Mesenchymal stem cell (in vitro differentiated cells and primary cell): Measurements from ENCODE around the gene PLEKHG7.

ENCODE experiments used
- DNase-seq: peaks from one replicate; pipeline ENCODE4 v3.0.0-alpha.2; 2013
- H2AFZ ChIP-seq: one replicate; pipeline ENCODE4 v1.6.1; 2013; ENCODE audit warnings: low read depth, mild to moderate bottlenecking, control low read depth, inconsistent platforms, low read length, moderate library complexity
- H2AK5ac ChIP-seq: 2 replicates; pipeline ENCODE4 v1.6.1; 2013; ENCODE audit warnings: low read length, moderate library complexity, mild to moderate bottlenecking, inconsistent platforms; ENCODE audit not compliant: severe bottlenecking
- H2BK120ac ChIP-seq: one replicate; pipeline ENCODE4 v1.6.1; 2013; ENCODE audit warnings: low read depth, mild to moderate bottlenecking, inconsistent platforms, low read length, moderate library complexity
- H2BK12ac ChIP-seq, 2 experiments: one replicate each; pipeline ENCODE4 v1.6.1; 2013; ENCODE audit warnings: inconsistent platforms in 2 of 2, low read length in 2 of 2, mild to moderate bottlenecking in 2 of 2, moderate library complexity in 2 of 2, control low read depth in 1 of 2
- H2BK15ac ChIP-seq: one replicate; pipeline ENCODE4 v1.6.1; 2013; ENCODE audit warnings: mild to moderate bottlenecking, low read depth, inconsistent platforms; ENCODE audit not compliant: poor library complexity, severe bottlenecking
- H2BK5ac ChIP-seq: 2 replicates; pipeline ENCODE4 v1.6.1; 2013; ENCODE audit warnings: low read depth, mild to moderate bottlenecking, low read length, control low read depth, inconsistent platforms; ENCODE audit not compliant: poor library complexity, severe bottlenecking
- H3K14ac ChIP-seq, 2 experiments: one replicate each; pipeline ENCODE4 v1.6.1; 2013; ENCODE audit warnings: inconsistent platforms in 2 of 2, low read length in 2 of 2, control low read depth in 1 of 2, mild to moderate bottlenecking in 1 of 2, moderate library complexity in 1 of 2
- H3K18ac ChIP-seq, 2 experiments: one replicate each; pipeline ENCODE4 v1.6.1; 2013; ENCODE audit warnings: inconsistent platforms in 2 of 2, low read length in 2 of 2, control low read depth in 1 of 2, low read depth in 1 of 2, mild to moderate bottlenecking in 1 of 2
- H3K23ac ChIP-seq, 2 experiments: one replicate each; pipeline ENCODE4 v1.6.1; 2013; ENCODE audit warnings: inconsistent platforms in 2 of 2, low read length in 2 of 2, mild to moderate bottlenecking in 2 of 2, moderate library complexity in 2 of 2, control low read depth in 1 of 2
- H3K27ac ChIP-seq: 2 replicates; pipeline ENCODE4 v1.5.1; 2013; ENCODE audit warnings: mild to moderate bottlenecking, moderate library complexity, low read length, control low read depth, inconsistent platforms; ENCODE audit not compliant: poor library complexity, severe bottlenecking
- H3K27me3 ChIP-seq, 2 experiments: 2 replicates each; pipeline versions ENCODE4 v1.6.1 to v1.7.0; 2013; ENCODE audit warnings: low read length in 2 of 2, mild to moderate bottlenecking in 2 of 2, moderate library complexity in 2 of 2, control low read depth in 1 of 2, inconsistent platforms in 1 of 2; ENCODE audit not compliant: control insufficient read depth in 1 of 2, insufficient read depth in 1 of 2
- H3K36me3 ChIP-seq, 2 experiments: 2 replicates each; pipeline versions ENCODE4 v1.6.1 to v1.7.0; 2013; ENCODE audit warnings: low read length in 2 of 2, control low read depth in 1 of 2, inconsistent platforms in 1 of 2, low read depth in 1 of 2, mild to moderate bottlenecking in 1 of 2; ENCODE audit not compliant: insufficient read depth in 2 of 2, control insufficient read depth in 1 of 2
- H3K4ac ChIP-seq, 2 experiments: one replicate each; pipeline ENCODE4 v1.6.1; 2013; ENCODE audit warnings: inconsistent platforms in 2 of 2, low read length in 2 of 2, mild to moderate bottlenecking in 2 of 2, moderate library complexity in 2 of 2, control low read depth in 1 of 2, low read depth in 1 of 2
- H3K4me1 ChIP-seq: 2 replicates; pipeline ENCODE4 v1.6.1; 2013; ENCODE audit warnings: low read depth, low read length, control low read depth; ENCODE audit not compliant: control insufficient read depth, insufficient read depth
- H3K4me2 ChIP-seq: 2 replicates; pipeline ENCODE4 v1.6.1; 2013; ENCODE audit warnings: low read length, mild to moderate bottlenecking, inconsistent platforms; ENCODE audit not compliant: poor library complexity, severe bottlenecking
- H3K4me3 ChIP-seq, 2 experiments: 2 replicates each; pipeline versions ENCODE4 v1.5.1 to v1.7.0; 2013; ENCODE audit warnings: low read length in 2 of 2, mild to moderate bottlenecking in 2 of 2, control low read depth in 1 of 2, low read depth in 1 of 2; ENCODE audit not compliant: insufficient read depth in 1 of 2
- H3K79me1 ChIP-seq: replicated peaks from 2 replicates; pipeline ENCODE4 v1.6.1; 2013; ENCODE audit warnings: mild to moderate bottlenecking, control low read depth, low read length, inconsistent platforms; ENCODE audit not compliant: poor library complexity, severe bottlenecking
- H3K9ac ChIP-seq: 2 replicates; pipeline ENCODE4 v1.7.0; 2013; ENCODE audit warnings: mild to moderate bottlenecking, low read length, moderate library complexity
- H3K9me3 ChIP-seq: 2 replicates; pipeline ENCODE4 v1.7.0; 2013; ENCODE audit warnings: mild to moderate bottlenecking, low read length; ENCODE audit not compliant: control insufficient read depth
- H4K8ac ChIP-seq: one replicate; pipeline ENCODE4 v1.6.1; 2013; ENCODE audit warnings: inconsistent platforms, mild to moderate bottlenecking, low read length, moderate library complexity
- H4K91ac ChIP-seq: one replicate; pipeline ENCODE4 v1.6.1; 2013; ENCODE audit warnings: mild to moderate bottlenecking, low read length, inconsistent platforms
- WGBS: methylation state at CpG from one replicate; pipeline ENCODE4 v1.1.7; 2013; ENCODE audit warnings: mixed read lengths; 5-methylcytosine and 5-hydroxymethylcytosine counted together

PLEKHG7 gene

DNA sequence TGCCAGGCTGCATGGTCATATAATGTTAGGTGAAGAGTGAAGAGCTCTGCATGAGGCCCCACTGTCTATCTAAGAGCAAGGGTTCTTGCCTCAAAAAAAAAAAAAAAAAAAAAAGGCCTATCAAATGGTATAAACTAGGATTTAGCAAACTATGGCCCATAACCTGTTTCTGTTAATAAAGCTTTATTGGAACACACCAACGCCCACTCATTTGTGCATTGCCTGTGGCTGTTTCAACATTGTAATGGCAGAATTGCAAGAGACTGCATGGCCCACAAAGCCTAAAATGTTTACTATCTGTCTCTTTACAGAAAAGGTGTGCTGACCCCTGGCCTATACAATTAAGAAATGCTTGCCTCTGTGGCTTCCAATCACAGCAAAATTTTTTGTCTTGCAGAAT is 12.8 kb downstream of the PLEKHG7 start:
- H2BK12ac ChIP-seq = no peak overlapping the region
- no peak overlapping the region for H3K18ac ChIP-seq
- no peak overlapping the region for H3K9ac ChIP-seq
- 87% methylated on average over 1 of the region's 1 CpG for WGBS
- H3K36me3 ChIP-seq = no peaks in the 10 kb centered on the region
- no peaks in the 10 kb centered on the region for H3K27me3 ChIP-seq
- H3K79me1 ChIP-seq = no peaks in the 10 kb centered on the region
- H3K9me3 ChIP-seq = peaks cover 9% of the 10 kb centered on the region
- H3K27ac ChIP-seq = no peak overlapping the region
- no peak overlapping the region for H3K4me3 ChIP-seq
- no peak overlapping the region for H2BK120ac ChIP-seq
- H2BK5ac ChIP-seq = no peak overlapping the region
- no peak overlapping the region for H3K23ac ChIP-seq
- H2AK5ac ChIP-seq = no peak overlapping the region
- DNase-seq = no peak
- H4K91ac ChIP-seq = no peak overlapping the region
- H3K14ac ChIP-seq = no peak overlapping the region
- H3K4me1 ChIP-seq = no peaks in the 10 kb centered on the region
- H2BK15ac ChIP-seq = no peak overlapping the region
- H2AFZ ChIP-seq = no peak overlapping the region
- no peak overlapping the region for H3K4ac ChIP-seq
- no peak overlapping the region for H4K8ac ChIP-seq
- no peak overlapping the region for H3K4me2 ChIP-seq

DNA sequence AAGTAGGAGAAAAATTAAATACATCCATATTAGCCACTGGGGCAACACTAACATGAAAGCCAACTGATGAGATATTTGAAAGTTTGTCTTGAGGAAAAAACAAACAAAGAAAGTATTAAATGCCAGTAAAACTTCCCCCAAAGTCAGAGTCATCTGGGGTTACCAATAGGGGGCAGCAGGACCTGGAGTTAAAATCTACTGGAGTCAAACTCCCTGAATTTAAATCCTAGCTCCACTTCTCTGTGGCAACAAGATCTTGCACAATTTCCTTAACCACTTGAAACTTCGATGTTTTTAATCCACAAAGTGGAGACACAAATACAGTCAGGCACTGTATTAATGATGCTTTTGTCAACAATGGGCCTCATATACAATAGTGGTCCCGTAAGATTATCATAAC is 14.4 kb downstream of the PLEKHG7 start:
- H3K79me1 ChIP-seq = no peaks in the 10 kb centered on the region
- H3K9ac ChIP-seq = peak overlapping the region; percentile 33
- peaks cover 9% of the 10 kb centered on the region for H3K9me3 ChIP-seq
- H3K4ac ChIP-seq = no peak overlapping the region
- H3K27me3 ChIP-seq = no peaks in the 10 kb centered on the region
- WGBS = 48% methylated on average over 2 of the region's 2 CpGs
- DNase-seq = peak; percentile 64
- no peak overlapping the region for H3K14ac ChIP-seq
- no peak overlapping the region for H2AK5ac ChIP-seq
- H2BK5ac ChIP-seq = no peak overlapping the region
- H2BK15ac ChIP-seq = no peak overlapping the region
- no peak overlapping the region for H2BK120ac ChIP-seq
- H3K27ac ChIP-seq = no peak overlapping the region
- H2AFZ ChIP-seq = no peak overlapping the region
- no peak overlapping the region for H3K4me3 ChIP-seq
- no peak overlapping the region for H4K91ac ChIP-seq
- H4K8ac ChIP-seq = no peak overlapping the region
- no peak overlapping the region for H3K23ac ChIP-seq
- no peaks in the 10 kb centered on the region for H3K36me3 ChIP-seq
- H3K4me1 ChIP-seq = peaks cover 4% of the 10 kb centered on the region
- no peak overlapping the region for H2BK12ac ChIP-seq
- no peak overlapping the region for H3K18ac ChIP-seq
- H3K4me2 ChIP-seq = no peak overlapping the region

DNA sequence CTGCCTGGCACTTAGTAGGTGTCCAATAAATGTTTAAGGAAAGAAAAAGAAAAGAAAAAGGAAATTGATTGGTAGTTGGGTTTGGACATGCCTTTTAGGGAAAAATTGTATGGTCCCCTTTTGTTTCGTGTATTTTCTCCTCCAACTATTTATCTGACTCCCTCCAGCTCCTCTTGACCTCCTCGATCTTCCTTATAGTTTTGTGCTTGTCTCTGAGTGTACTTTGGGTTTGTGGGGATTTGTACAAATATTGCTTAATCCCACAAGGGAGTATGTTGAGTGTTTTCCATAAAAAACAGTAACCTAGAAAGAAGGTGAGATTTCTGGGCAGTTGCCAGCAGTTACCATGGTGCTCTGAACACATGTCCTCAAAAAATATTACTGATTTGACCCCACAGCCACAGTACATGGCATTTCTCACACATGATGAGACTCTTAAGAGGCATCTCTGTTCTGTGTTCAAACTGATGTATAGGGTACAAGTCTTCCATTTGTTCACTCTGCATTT is 15.7 kb downstream of the PLEKHG7 start:
- no peak overlapping the region for H3K18ac ChIP-seq
- H2AK5ac ChIP-seq = no peak overlapping the region
- H3K4me2 ChIP-seq = no peak overlapping the region
- no peaks in the 10 kb centered on the region for H3K27me3 ChIP-seq
- no peak overlapping the region for H3K4ac ChIP-seq
- H2AFZ ChIP-seq = no peak overlapping the region
- H3K4me3 ChIP-seq = no peak overlapping the region
- H3K79me1 ChIP-seq = no peaks in the 10 kb centered on the region
- no peak for DNase-seq
- H3K14ac ChIP-seq = no peak overlapping the region
- H3K4me1 ChIP-seq = peaks cover 4% of the 10 kb centered on the region
- no CpG with 5 or more reads among the region's 2 CpGs for WGBS
- H2BK120ac ChIP-seq = no peak overlapping the region
- H2BK5ac ChIP-seq = no peak overlapping the region
- H2BK12ac ChIP-seq = no peak overlapping the region
- no peak overlapping the region for H3K27ac ChIP-seq
- H4K8ac ChIP-seq = no peak overlapping the region
- no peak overlapping the region for H3K23ac ChIP-seq
- H3K9ac ChIP-seq = no peak overlapping the region
- no peak overlapping the region for H4K91ac ChIP-seq
- H2BK15ac ChIP-seq = no peak overlapping the region
- no peaks in the 10 kb centered on the region for H3K9me3 ChIP-seq
- no peaks in the 10 kb centered on the region for H3K36me3 ChIP-seq

DNA sequence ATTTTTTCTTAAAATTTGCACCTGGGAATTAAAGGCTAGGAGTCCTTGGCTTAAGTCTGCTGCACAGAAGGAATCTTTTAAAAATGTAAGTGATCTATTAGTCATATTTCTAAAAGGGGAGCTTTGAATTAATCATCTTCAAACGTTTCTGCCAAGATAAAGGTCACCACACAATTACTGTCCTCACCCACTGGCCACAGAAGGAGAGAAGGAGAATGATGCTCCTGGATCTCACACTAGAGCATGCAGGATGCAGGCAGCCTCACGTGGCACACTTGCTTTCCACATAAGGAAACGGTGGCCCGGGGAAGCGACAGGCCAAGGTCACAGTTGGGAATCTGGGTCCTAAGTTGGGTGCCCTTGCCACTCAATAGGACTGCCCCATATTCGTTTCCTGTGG is 16.9 kb downstream of the PLEKHG7 start:
- no peak overlapping the region for H3K4ac ChIP-seq
- H2BK15ac ChIP-seq = no peak overlapping the region
- no peak overlapping the region for H3K14ac ChIP-seq
- peaks cover 6% of the 10 kb centered on the region for H3K9me3 ChIP-seq
- H3K18ac ChIP-seq = no peak overlapping the region
- H4K8ac ChIP-seq = no peak overlapping the region
- H3K4me2 ChIP-seq = no peak overlapping the region
- H2BK12ac ChIP-seq = no peak overlapping the region
- WGBS = 89% methylated on average over 6 of the region's 6 CpGs
- H2BK120ac ChIP-seq = no peak overlapping the region
- no peaks in the 10 kb centered on the region for H3K27me3 ChIP-seq
- peak overlapping the region; percentile 42 for H3K9ac ChIP-seq
- H3K79me1 ChIP-seq = no peaks in the 10 kb centered on the region
- no peak overlapping the region for H2AK5ac ChIP-seq
- H3K4me3 ChIP-seq = peak overlapping the region in 1 of 2 experiments; percentile 33
- no peak overlapping the region for H2BK5ac ChIP-seq
- no peak overlapping the region for H3K23ac ChIP-seq
- peaks cover 4% of the 10 kb centered on the region for H3K4me1 ChIP-seq
- no peak overlapping the region for H4K91ac ChIP-seq
- no peak for DNase-seq
- no peak overlapping the region for H3K27ac ChIP-seq
- no peak overlapping the region for H2AFZ ChIP-seq
- H3K36me3 ChIP-seq = no peaks in the 10 kb centered on the region
